ENCODE data around the gene GYS1.

The GYS1 gene

GRCh38 chr19:48988286-48988685 lies 4.8 kb downstream of the GYS1 start:
- DNase-seq: no peak

GRCh38 chr19:48987323-48987722 lies 5.8 kb downstream of the GYS1 start:
- no peak for DNase-seq

- DNase-seq: no peak
Measured at GRCh38 chr19:48986211-48986610, 6.9 kb downstream of the GYS1 start.

- DNase-seq: no peak
Measured at GRCh38 chr19:48985711-48986110, 7.4 kb downstream of the GYS1 start.

GRCh38 chr19:48982280-48982679 lies 10.8 kb downstream of the GYS1 start:
- no peak for DNase-seq

GRCh38 chr19:48977061-48977460 lies 16.0 kb downstream of the GYS1 start:
- no peak for DNase-seq

GRCh38 chr19:48975947-48976847 lies 16.9 kb downstream of the GYS1 start:
- DNase-seq: no peak

- peak; percentile 78 for DNase-seq
Measured at GRCh38 chr19:48970923-48971395, 22.1 kb downstream of the GYS1 start.

- no peak for DNase-seq
Measured at GRCh38 chr19:48970139-48970766, 22.9 kb downstream of the GYS1 start.

- DNase-seq: no peak
Measured at GRCh38 chr19:48969276-48970138, 23.6 kb downstream of the GYS1 start.

GRCh38 chr19:48968813-48969218 lies 24.3 kb downstream of the GYS1 start:
- DNase-seq: no peak

GRCh38 chr19:48968179-48968661 lies 24.9 kb downstream of the GYS1 start:
- DNase-seq: no peak

GRCh38 chr19:48967346-48968178 lies 25.5 kb downstream of the GYS1 start:
- DNase-seq: no peak

- DNase-seq: no peak
Measured at GRCh38 chr19:48966541-48967345, 26.4 kb downstream of the GYS1 start.

GRCh38 chr19:48965806-48966540 lies 27.1 kb downstream of the GYS1 start:
- peak; percentile 89 for DNase-seq

- peak; percentile 78 for DNase-seq
Measured at GRCh38 chr19:48965040-48965805, 27.9 kb downstream of the GYS1 start, which contains the start of gene FTL. FTL (plus strand) TSS chr19:48965309; CDS start chr19:48965508, 199 bp downstream.

- no peak for DNase-seq
Measured at GRCh38 chr19:48964205-48965039, 28.7 kb downstream of the GYS1 start.

Data from effector CD4-positive, alpha-beta T cell (primary cell).